A549 (cell line): Measurements from ENCODE around the gene PTGDS.

Experiments used
- CEBPB ChIP-seq, 2 experiments: fragments of >200 bp in 1 of 2; sonication (Bioruptor Twin) in 1 of 2; formaldehyde crosslinking in 1 of 2; IDR thresholded peaks; 2 replicates each; pipeline ENCODE4 v1.6.1; 2012 to 2016
- CTCF ChIP-seq: fragments of >200 bp; sonication (Bioruptor Twin); formaldehyde crosslinking; IDR thresholded peaks from 3 replicates; pipeline ENCODE4 v1.5.1; 2016
- HOXB5 ChIP-seq: fragments of 250-450 bp; sonication (Bioruptor Pico); IDR thresholded peaks from 2 replicates; pipeline ENCODE4 v1.5.0; 2020; ENCODE audit warnings: mild to moderate bottlenecking, moderate library complexity
- KDM5A ChIP-seq: fragments of 200-600 bp; sonication (generic); IDR thresholded peaks from 2 replicates; pipeline ENCODE4 v1.6.1; 2016; ENCODE audit warnings: antibody characterized with exemption, mild to moderate bottlenecking
- MAFK ChIP-seq: fragments of 450-650 bp; IDR thresholded peaks from 2 replicates; pipeline ENCODE4 v1.6.1; 2014; ENCODE audit not compliant: partially characterized antibody
- RAD21 ChIP-seq, 2 experiments: fragments of >200 bp in 1 of 2; sonication (Bioruptor Twin) in 1 of 2; formaldehyde crosslinking in 1 of 2; IDR thresholded peaks in 1 of 2; conservative IDR thresholded peaks in 1 of 2; 2 replicates in 1 of 2; 3 replicates in 1 of 2; pipeline ENCODE4 v1.6.1; 2012 to 2018; ENCODE audit warnings: inconsistent platforms in 1 of 2
- REST ChIP-seq: fragments of 200-600 bp; sonication (generic); IDR thresholded peaks from 2 replicates; pipeline ENCODE4 v1.6.1; 2016; ENCODE audit warnings: antibody characterized with exemption, mild to moderate bottlenecking, moderate library complexity
- USF2 ChIP-seq: fragments of 450-650 bp; IDR thresholded peaks from 2 replicates; pipeline ENCODE4 v1.6.1; 2014; ENCODE audit warnings: antibody characterized with exemption
- ZFP36 ChIP-seq: fragments of 450-650 bp; IDR thresholded peaks from 2 replicates; pipeline ENCODE4 v1.6.1; 2014; ENCODE audit warnings: borderline replicate concordance; ENCODE audit not compliant: partially characterized antibody

- no peak for TF ChIP-seq CTCF
- TF ChIP-seq CEBPB (IDR thresholded peaks at IDR 0.05) = no peak
- no peak for TF ChIP-seq RAD21 (conservative IDR thresholded peaks at IDR 0.05 in 1 of 2, IDR thresholded peaks at IDR 0.05 in 1 of 2)
- TF ChIP-seq ZFP36 = no peak
- TF ChIP-seq USF2 = no peak
- TF ChIP-seq KDM5A = no peak
- TF ChIP-seq HOXB5 (CRISPR knock-in tag) = no peak
- no peak for TF ChIP-seq REST
- no peak for TF ChIP-seq MAFK
Observed at GRCh38 chr9:137025517-137025966, 48.2 kb downstream of the PTGDS start.
